HCT116 (cell line): ENCODE results near the gene BIRC6.
"Not testable (repeated sequence)": the region's sequence is repeated elsewhere in the genome, so short reads cannot be mapped to it uniquely, and the experiment has no call there.

ENCODE experiments used
- CTCF ChIP-seq, 3 experiments: fragments of 200-600 bp in 1 of 3; sonication (generic) in 1 of 3; IDR thresholded peaks in 2 of 3; conservative IDR thresholded peaks in 1 of 3; 2 replicates each; pipeline ENCODE4 v1.5.1; 2012 to 2017; ENCODE audit warnings: low read depth in 2 of 3, low read length in 2 of 3, antibody characterized with exemption in 1 of 3, borderline replicate concordance in 1 of 3, control low read depth in 1 of 3, mild to moderate bottlenecking in 1 of 3, mixed read lengths in 1 of 3, mixed run types in 1 of 3, moderate library complexity in 1 of 3; ENCODE audit not compliant: insufficient read depth in 1 of 3
- FOSL1 ChIP-seq: IDR thresholded peaks from 2 replicates; pipeline ENCODE4 v1.6.1; 2012; ENCODE audit warnings: low read depth
- RAD21 ChIP-seq: IDR thresholded peaks from 2 replicates; pipeline ENCODE4 v1.6.1; 2012; ENCODE audit warnings: low read depth, mild to moderate bottlenecking

GRCh38 chr2:32552483-32552882, 195.7 kb downstream of the BIRC6 start:
- not testable (repeated sequence) for TF ChIP-seq CTCF (IDR thresholded peaks at IDR 0.05 in 2 of 3, conservative IDR thresholded peaks at IDR 0.05 in 1 of 3; ENCODE audit: borderline replicate concordance in 1 of 3, insufficient read depth in 1 of 3, low read depth in 2 of 3, low read length in 2 of 3); RAD21; FOSL1
